WTC11 (cell line): ENCODE data around the gene RNF182. TPM values are rescaled to one million over a fixed set of nuclear protein-coding genes. Genes with fewer than 3 reads are reported as not detected.

Experiments used
- ATAC-seq: fragments of 200-7000 bp; cut with Tn5 transposase; 2 replicates; pipeline ENCODE4 v1.10.0; 2021; ENCODE audit warnings: mild to moderate bottlenecking, moderate library complexity
- CTCF ChIA-PET: fragments of 300-600 bp; sonication (Branson Sonifier 250); formaldehyde crosslinking; loops from one replicate; lab custom pipeline; 2021; ENCODE audit warnings: antibody characterized with exemption; lab: Charles Lee
- POLR2A ChIA-PET: fragments of 350-600 bp; sonication (Branson Sonifier 250); formaldehyde crosslinking; loops from one replicate; lab custom pipeline; 2021; ENCODE audit warnings: antibody characterized with exemption; lab: Charles Lee
- DNase-seq: peaks from one replicate; pipeline ENCODE4 v3.0.0; 2021; ENCODE audit warnings: low spot score
- H3K27ac Mint-ChIP-seq: 2 replicates; pipeline ENCODE4 v1.8.0; 2021; ENCODE audit warnings: mixed read lengths
- H3K27me3 Mint-ChIP-seq: 2 replicates; pipeline ENCODE4 v1.8.0; 2021; ENCODE audit warnings: low read depth, mild to moderate bottlenecking, moderate library complexity, mixed read lengths
- H3K36me3 Mint-ChIP-seq: 2 replicates; pipeline ENCODE4 v1.8.0; 2021; ENCODE audit warnings: mixed read lengths
- H3K4me1 Mint-ChIP-seq: 2 replicates; pipeline ENCODE4 v1.8.0; 2022; ENCODE audit warnings: mixed read lengths
- H3K4me3 Mint-ChIP-seq: 2 replicates; pipeline ENCODE4 v1.8.0; 2021; ENCODE audit warnings: mild to moderate bottlenecking, moderate library complexity, mixed read lengths
- H3K9me3 Mint-ChIP-seq: 2 replicates; pipeline ENCODE4 v1.8.0; 2021; ENCODE audit warnings: mixed read lengths
- CBFB ChIP-seq: sonication (generic); formaldehyde crosslinking; IDR thresholded peaks from 2 replicates; pipeline ENCODE4 v1.8.1; 2022; ENCODE audit warnings: mild to moderate bottlenecking, low read depth, missing genetic modification reagents
- GTF2I ChIP-seq: fragments of 250-450 bp; sonication (Bioruptor Pico); conservative IDR thresholded peaks from 2 replicates; pipeline ENCODE4 v1.4.0; 2021; ENCODE audit warnings: mild to moderate bottlenecking
- JUN ChIP-seq: sonication (generic); formaldehyde crosslinking; IDR thresholded peaks from 2 replicates; pipeline ENCODE4 v1.8.0; 2023; ENCODE audit warnings: mild to moderate bottlenecking, missing genetic modification reagents
- KAT7 ChIP-seq: sonication (generic); formaldehyde crosslinking; IDR thresholded peaks from 2 replicates; pipeline ENCODE4 v1.8.1; 2023; ENCODE audit warnings: missing genetic modification reagents, mild to moderate bottlenecking, borderline replicate concordance
- NR1H2 ChIP-seq: sonication (generic); formaldehyde crosslinking; IDR thresholded peaks from 2 replicates; pipeline ENCODE4 v1.9.0; 2021; ENCODE audit warnings: mild to moderate bottlenecking, moderate library complexity, missing genetic modification reagents
- NR2C2 ChIP-seq: sonication (generic); formaldehyde crosslinking; IDR thresholded peaks from 2 replicates; pipeline ENCODE4 v1.8.0; 2022; ENCODE audit warnings: mild to moderate bottlenecking, missing genetic modification reagents
- RELA ChIP-seq: sonication (generic); formaldehyde crosslinking; IDR thresholded peaks from 2 replicates; pipeline ENCODE4 v1.8.1; 2022; ENCODE audit warnings: missing genetic modification reagents, mild to moderate bottlenecking, borderline replicate concordance
- SOX15 ChIP-seq: fragments of 250-450 bp; sonication (Bioruptor Pico); IDR thresholded peaks from 2 replicates; pipeline ENCODE4 v1.9.0; 2021; ENCODE audit warnings: mild to moderate bottlenecking
- TCF7 ChIP-seq: sonication (generic); formaldehyde crosslinking; IDR thresholded peaks from 2 replicates; pipeline ENCODE4 v1.8.0; 2022; ENCODE audit warnings: mild to moderate bottlenecking, low read depth, missing genetic modification reagents, moderate library complexity
- TEAD1 ChIP-seq: sonication (generic); formaldehyde crosslinking; IDR thresholded peaks from 2 replicates; pipeline ENCODE4 v1.8.0; 2022; ENCODE audit warnings: mild to moderate bottlenecking, missing genetic modification reagents
- ZBTB21 ChIP-seq: sonication (generic); formaldehyde crosslinking; IDR thresholded peaks from 2 replicates; pipeline ENCODE4 v1.8.1; 2023; ENCODE audit warnings: mild to moderate bottlenecking, missing genetic modification reagents, borderline replicate concordance
- ZNF121 ChIP-seq: sonication (generic); formaldehyde crosslinking; IDR thresholded peaks from 2 replicates; pipeline ENCODE4 v1.8.0; 2023; ENCODE audit warnings: missing genetic modification reagents
- ZNF317 ChIP-seq: sonication (generic); formaldehyde crosslinking; IDR thresholded peaks from 2 replicates; pipeline ENCODE4 v1.8.1; 2023; ENCODE audit warnings: low read depth, mild to moderate bottlenecking, moderate library complexity, missing genetic modification reagents, borderline replicate concordance
- ZNF416 ChIP-seq: fragments of 250-450 bp; sonication (Bioruptor Pico); IDR thresholded peaks from 2 replicates; pipeline ENCODE4 v1.9.0; 2021; ENCODE audit warnings: mild to moderate bottlenecking, inconsistent platforms
- ZNF671 ChIP-seq: fragments of 250-450 bp; sonication (Bioruptor Pico); IDR thresholded peaks from 2 replicates; pipeline ENCODE4 v1.8.0; 2021; ENCODE audit warnings: mild to moderate bottlenecking
- total RNA-seq: library from RNA; stranded (reverse); gene quantifications from 3 replicates; pipeline ENCODE4 v1.2.3, GENCODE V29; 2021
- TF ChIP-seq, protein P1 (sequence below): sonication (generic); formaldehyde crosslinking; IDR thresholded peaks from 2 replicates; pipeline ENCODE4 v1.8.0; 2022; ENCODE audit warnings: mild to moderate bottlenecking, missing genetic modification reagents
- TF ChIP-seq, protein P2 (sequence below): sonication (generic); formaldehyde crosslinking; IDR thresholded peaks from 2 replicates; pipeline ENCODE4 v1.8.1; 2022; ENCODE audit warnings: low read depth, mild to moderate bottlenecking, moderate library complexity, missing genetic modification reagents, borderline replicate concordance
- TF ChIP-seq, protein P3 (sequence below): sonication (generic); formaldehyde crosslinking; IDR thresholded peaks from 2 replicates; pipeline ENCODE4 v1.8.0; 2022; ENCODE audit warnings: missing genetic modification reagents
- TF ChIP-seq, protein P4 (sequence below): sonication (generic); formaldehyde crosslinking; IDR thresholded peaks from 2 replicates; pipeline ENCODE4 v1.8.1; 2022; ENCODE audit warnings: low read depth, missing genetic modification reagents, borderline replicate concordance
- TF ChIP-seq, protein P5 (sequence below): sonication (generic); formaldehyde crosslinking; IDR thresholded peaks from 2 replicates; pipeline ENCODE4 v1.8.1; 2022; ENCODE audit warnings: mild to moderate bottlenecking, moderate library complexity, missing genetic modification reagents
- TF ChIP-seq, protein P6 (sequence below): sonication (generic); formaldehyde crosslinking; IDR thresholded peaks from 2 replicates; pipeline ENCODE4 v1.8.1; 2023; ENCODE audit warnings: mild to moderate bottlenecking, missing genetic modification reagents

The RNF182 gene
- total RNA-seq, 1 experiment from 2014 or later = 6.7 TPM

DNA sequence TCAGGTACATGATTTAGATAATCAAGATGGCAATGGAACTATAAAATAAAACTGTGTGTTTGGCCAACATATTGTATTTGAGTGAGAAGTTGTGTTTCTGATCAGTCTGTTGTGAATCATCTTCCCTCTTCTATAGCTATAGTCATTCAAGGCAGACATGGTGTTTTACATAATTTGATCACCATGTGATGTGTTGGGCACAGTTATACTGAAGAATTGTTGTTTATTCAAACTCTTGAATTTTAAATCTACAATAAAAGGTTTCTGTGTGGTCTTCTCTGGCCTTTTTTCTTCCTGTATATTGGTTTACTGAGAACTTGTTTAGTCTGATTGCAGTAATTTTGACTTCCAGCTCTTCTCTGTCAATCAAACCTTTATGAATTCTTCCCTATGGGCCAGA, 4.4 kb downstream of the RNF182 start (continued):
- no peak for TF ChIP-seq ZBTB21 (CRISPR knock-in tag)
- TF ChIP-seq, protein P1, sequence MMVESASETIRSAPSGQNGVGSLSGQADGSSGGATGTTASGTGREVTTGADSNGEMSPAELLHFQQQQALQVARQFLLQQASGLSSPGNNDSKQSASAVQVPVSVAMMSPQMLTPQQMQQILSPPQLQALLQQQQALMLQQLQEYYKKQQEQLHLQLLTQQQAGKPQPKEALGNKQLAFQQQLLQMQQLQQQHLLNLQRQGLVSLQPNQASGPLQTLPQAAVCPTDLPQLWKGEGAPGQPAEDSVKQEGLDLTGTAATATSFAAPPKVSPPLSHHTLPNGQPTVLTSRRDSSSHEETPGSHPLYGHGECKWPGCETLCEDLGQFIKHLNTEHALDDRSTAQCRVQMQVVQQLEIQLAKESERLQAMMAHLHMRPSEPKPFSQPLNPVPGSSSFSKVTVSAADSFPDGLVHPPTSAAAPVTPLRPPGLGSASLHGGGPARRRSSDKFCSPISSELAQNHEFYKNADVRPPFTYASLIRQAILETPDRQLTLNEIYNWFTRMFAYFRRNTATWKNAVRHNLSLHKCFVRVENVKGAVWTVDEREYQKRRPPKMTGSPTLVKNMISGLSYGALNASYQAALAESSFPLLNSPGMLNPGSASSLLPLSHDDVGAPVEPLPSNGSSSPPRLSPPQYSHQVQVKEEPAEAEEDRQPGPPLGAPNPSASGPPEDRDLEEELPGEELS (CRISPR knock-in tag) = no peak
- TF ChIP-seq ZNF317 (CRISPR knock-in tag) = no peak

DNA sequence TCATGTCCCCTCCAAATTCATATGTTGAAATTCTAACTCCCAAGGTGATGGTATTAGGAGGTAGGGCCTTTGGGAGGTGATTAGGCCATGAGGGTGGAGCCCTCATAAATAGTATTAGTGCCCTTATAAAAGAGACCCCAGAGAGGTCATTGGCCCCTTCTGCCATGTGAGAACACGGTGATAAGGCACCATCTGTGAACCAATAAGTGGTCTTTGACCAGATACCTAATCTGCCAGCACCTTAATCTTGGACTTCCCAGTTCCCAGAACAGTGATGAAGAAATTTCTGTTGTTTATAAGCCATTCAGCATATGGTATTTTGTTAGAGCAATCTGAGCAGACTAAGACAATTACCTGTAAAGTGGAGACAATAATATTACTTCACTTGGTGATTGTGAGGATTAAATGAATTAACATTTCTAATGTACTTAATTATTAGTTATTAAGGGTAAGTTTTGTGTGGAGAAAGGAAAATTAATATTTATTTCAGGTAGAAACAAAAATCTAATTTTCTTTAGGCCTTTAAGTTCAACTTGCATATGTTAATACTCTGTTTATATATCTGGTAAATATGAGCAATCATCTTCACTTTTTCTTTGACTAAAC, 7.1 kb downstream of the RNF182 start:
- H3K36me3 Mint-ChIP-seq = no peaks in the 10 kb centered on the region
- peaks cover 5% of the 10 kb centered on the region for H3K27me3 Mint-ChIP-seq
- H3K9me3 Mint-ChIP-seq = peaks cover 16% of the 10 kb centered on the region
- no peak overlapping the region for H3K4me3 Mint-ChIP-seq
- TF ChIP-seq KAT7 (CRISPR knock-in tag) (no peak), GTF2I (CRISPR knock-in tag) (no peak), SOX15 (CRISPR knock-in tag) (no peak), CBFB (CRISPR knock-in tag) (no peak), JUN (CRISPR knock-in tag) (no peak), ZNF121 (CRISPR knock-in tag) (no peak), TEAD1 (CRISPR knock-in tag) (no peak), ZNF317 (CRISPR knock-in tag) (no peak), RELA (CRISPR knock-in tag) (no peak), TCF7 (CRISPR knock-in tag) (no peak), NR2C2 (CRISPR knock-in tag) (no peak)
- TF ChIP-seq, protein P2, sequence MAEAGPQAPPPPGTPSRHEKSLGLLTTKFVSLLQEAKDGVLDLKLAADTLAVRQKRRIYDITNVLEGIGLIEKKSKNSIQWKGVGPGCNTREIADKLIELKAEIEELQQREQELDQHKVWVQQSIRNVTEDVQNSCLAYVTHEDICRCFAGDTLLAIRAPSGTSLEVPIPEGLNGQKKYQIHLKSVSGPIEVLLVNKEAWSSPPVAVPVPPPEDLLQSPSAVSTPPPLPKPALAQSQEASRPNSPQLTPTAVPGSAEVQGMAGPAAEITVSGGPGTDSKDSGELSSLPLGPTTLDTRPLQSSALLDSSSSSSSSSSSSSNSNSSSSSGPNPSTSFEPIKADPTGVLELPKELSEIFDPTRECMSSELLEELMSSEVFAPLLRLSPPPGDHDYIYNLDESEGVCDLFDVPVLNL (CRISPR knock-in tag) = no peak
- TF ChIP-seq, all 79 proteins: peak for 0
- H3K4me1 Mint-ChIP-seq = peaks cover 36% of the 10 kb centered on the region
- H3K27ac Mint-ChIP-seq = no peak overlapping the region
- ChIA-PET CTCF (no interaction called here), POLR2A (no interaction called here)
- DNase-seq (no peak), ATAC-seq (no peak)

DNA sequence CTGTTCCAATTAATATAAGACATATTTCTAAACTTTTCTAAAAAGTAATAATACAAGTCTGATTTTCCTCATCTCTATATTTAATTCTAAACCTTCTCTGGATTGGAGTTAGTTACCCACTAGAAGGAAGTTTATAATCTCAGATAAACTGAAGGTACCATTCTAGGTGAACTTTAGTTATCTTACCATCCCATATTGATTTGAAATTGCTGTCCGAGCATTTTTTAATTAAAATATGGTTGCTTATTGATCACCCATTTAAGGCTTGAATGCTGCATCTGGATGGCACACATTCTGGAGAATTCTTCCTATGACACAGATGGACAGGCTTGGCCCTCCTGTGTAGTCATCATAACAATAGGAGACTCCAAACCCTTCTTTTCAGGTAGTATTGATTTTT, 8.0 kb downstream of the RNF182 start:
- H3K4me3 Mint-ChIP-seq = no peak overlapping the region
- H3K27me3 Mint-ChIP-seq = no peaks in the 10 kb centered on the region
- POLR2A ChIA-PET = no interaction called here
- ATAC-seq (no peak), DNase-seq (no peak)
- CTCF ChIA-PET = no interaction called here
- H3K36me3 Mint-ChIP-seq = no peaks in the 10 kb centered on the region
- peaks cover 27% of the 10 kb centered on the region for H3K4me1 Mint-ChIP-seq
- H3K27ac Mint-ChIP-seq = no peak overlapping the region
- H3K9me3 Mint-ChIP-seq = peaks cover 16% of the 10 kb centered on the region
- TF ChIP-seq ZNF317 (CRISPR knock-in tag) (no peak), NR1H2 (CRISPR knock-in tag) (no peak), RELA (CRISPR knock-in tag) (no peak), ZBTB21 (CRISPR knock-in tag) (no peak), ZNF416 (CRISPR knock-in tag) (no peak), ZNF671 (CRISPR knock-in tag) (no peak), GTF2I (CRISPR knock-in tag) (no peak)
- TF ChIP-seq, protein P2 (CRISPR knock-in tag) = no peak
- TF ChIP-seq, protein P3, sequence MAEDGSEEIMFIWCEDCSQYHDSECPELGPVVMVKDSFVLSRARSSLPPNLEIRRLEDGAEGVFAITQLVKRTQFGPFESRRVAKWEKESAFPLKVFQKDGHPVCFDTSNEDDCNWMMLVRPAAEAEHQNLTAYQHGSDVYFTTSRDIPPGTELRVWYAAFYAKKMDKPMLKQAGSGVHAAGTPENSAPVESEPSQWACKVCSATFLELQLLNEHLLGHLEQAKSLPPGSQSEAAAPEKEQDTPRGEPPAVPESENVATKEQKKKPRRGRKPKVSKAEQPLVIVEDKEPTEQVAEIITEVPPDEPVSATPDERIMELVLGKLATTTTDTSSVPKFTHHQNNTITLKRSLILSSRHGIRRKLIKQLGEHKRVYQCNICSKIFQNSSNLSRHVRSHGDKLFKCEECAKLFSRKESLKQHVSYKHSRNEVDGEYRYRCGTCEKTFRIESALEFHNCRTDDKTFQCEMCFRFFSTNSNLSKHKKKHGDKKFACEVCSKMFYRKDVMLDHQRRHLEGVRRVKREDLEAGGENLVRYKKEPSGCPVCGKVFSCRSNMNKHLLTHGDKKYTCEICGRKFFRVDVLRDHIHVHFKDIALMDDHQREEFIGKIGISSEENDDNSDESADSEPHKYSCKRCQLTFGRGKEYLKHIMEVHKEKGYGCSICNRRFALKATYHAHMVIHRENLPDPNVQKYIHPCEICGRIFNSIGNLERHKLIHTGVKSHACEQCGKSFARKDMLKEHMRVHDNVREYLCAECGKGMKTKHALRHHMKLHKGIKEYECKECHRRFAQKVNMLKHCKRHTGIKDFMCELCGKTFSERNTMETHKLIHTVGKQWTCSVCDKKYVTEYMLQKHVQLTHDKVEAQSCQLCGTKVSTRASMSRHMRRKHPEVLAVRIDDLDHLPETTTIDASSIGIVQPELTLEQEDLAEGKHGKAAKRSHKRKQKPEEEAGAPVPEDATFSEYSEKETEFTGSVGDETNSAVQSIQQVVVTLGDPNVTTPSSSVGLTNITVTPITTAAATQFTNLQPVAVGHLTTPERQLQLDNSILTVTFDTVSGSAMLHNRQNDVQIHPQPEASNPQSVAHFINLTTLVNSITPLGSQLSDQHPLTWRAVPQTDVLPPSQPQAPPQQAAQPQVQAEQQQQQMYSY (CRISPR knock-in tag) = no peak
- TF ChIP-seq, protein P4, sequence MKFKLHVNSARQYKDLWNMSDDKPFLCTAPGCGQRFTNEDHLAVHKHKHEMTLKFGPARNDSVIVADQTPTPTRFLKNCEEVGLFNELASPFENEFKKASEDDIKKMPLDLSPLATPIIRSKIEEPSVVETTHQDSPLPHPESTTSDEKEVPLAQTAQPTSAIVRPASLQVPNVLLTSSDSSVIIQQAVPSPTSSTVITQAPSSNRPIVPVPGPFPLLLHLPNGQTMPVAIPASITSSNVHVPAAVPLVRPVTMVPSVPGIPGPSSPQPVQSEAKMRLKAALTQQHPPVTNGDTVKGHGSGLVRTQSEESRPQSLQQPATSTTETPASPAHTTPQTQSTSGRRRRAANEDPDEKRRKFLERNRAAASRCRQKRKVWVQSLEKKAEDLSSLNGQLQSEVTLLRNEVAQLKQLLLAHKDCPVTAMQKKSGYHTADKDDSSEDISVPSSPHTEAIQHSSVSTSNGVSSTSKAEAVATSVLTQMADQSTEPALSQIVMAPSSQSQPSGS = no peak
- TF ChIP-seq, protein P5, sequence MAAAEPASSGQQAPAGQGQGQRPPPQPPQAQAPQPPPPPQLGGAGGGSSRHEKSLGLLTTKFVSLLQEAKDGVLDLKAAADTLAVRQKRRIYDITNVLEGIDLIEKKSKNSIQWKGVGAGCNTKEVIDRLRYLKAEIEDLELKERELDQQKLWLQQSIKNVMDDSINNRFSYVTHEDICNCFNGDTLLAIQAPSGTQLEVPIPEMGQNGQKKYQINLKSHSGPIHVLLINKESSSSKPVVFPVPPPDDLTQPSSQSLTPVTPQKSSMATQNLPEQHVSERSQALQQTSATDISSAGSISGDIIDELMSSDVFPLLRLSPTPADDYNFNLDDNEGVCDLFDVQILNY (CRISPR knock-in tag) = no peak
- TF ChIP-seq, protein P6, sequence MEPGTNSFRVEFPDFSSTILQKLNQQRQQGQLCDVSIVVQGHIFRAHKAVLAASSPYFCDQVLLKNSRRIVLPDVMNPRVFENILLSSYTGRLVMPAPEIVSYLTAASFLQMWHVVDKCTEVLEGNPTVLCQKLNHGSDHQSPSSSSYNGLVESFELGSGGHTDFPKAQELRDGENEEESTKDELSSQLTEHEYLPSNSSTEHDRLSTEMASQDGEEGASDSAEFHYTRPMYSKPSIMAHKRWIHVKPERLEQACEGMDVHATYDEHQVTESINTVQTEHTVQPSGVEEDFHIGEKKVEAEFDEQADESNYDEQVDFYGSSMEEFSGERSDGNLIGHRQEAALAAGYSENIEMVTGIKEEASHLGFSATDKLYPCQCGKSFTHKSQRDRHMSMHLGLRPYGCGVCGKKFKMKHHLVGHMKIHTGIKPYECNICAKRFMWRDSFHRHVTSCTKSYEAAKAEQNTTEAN (CRISPR knock-in tag) = no peak
